ENCODE results near the gene GYPE.
"Not testable (repeated sequence)": the region's sequence is repeated elsewhere in the genome, so short reads cannot be mapped to it uniquely, and the experiment has no call there.

GYPE gene
- total RNA-seq, result 0 to 1.1 (median 0) reads per million in 4 donors

DNA sequence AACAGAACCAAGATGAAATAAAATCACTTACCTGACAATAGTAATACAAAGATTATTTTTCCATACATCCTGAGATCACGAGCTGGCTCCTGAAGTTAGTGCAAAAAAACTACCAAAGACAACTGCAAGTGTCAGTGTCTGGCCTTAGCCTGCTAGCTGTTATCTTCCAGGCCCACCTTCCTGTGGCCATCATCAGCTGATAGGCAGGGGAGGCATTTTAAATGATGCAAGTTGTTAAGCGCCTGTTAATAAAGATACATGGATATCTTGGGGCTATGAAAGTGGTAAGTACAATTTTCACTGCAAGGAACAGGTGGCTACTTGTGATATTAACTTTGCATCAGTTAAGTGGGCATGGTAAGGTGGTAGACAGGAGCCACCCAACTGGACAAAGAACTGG lies at the start of gene GYPE:
GYPE (minus strand) TSS at position 120 of the 400 bp plus-strand sequence; CDS start at position 68, 52 bp downstream.
- not testable (repeated sequence) for DNase-seq

DNA sequence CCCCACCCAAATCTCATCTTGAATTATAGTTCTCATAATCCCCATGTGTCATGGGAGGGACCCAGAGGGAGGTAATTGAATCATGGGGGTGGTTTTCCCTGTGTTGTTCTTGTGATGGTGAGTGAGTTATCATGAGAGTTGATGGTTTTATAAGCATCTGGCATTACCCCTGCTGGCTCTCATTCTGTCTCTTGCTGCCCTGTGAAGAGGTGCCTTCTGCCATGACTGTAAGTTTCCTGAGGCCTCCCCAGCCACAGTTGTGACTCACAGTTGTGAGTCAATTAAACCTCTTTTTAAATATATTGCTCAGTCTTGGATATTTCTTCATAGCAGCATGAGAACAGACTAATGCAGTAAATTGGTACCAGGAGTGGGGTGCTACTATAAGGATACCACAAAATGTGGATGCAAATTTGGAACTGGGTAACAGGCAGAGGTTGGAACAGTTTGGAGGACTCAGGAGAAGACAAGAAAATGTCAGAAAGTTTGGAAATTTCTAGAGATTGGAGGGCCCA lies 46.2 kb upstream of the GYPE start:
- DNase-seq, result not testable (repeated sequence)

DNA sequence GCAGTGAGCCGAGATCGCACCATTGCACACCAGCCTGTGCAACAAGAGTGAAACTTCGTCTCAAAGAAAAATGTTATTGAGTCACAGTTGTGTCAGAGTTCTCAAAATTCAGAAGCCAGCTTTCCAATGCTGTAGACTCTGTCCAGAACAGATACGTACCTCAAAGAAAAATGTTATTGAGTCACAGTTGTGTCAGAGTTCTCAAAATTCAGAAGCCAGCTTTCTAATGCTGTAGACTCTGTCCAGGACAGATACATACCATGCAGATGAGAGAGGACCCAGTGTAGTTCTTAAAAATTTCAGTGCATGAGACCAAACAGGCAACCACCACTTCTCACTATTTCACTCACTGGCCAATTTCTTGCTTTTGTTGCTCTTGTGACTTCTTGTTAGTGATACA lies 45.6 kb upstream of the GYPE start:
- not testable (repeated sequence) for DNase-seq

DNA sequence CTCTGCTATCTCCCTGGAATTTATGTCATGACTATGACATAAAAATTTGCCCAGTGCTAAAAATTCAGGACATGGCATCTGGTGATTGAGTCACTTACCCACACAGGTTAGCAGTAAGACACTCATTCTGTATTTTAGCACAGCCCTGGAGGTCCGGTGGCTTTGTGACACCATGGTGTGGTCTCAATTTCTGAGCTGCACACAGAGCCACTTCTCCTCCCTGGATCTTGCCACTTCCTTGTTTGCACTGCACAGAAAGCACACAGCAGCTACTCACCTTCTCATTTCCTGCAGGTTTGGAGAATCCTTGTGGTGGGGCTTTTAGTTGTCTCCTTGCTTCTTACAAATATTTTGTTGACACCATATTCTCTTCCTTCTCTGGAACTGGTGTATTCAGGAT lies 44.8 kb upstream of the GYPE start:
- not testable (repeated sequence) for DNase-seq

DNA sequence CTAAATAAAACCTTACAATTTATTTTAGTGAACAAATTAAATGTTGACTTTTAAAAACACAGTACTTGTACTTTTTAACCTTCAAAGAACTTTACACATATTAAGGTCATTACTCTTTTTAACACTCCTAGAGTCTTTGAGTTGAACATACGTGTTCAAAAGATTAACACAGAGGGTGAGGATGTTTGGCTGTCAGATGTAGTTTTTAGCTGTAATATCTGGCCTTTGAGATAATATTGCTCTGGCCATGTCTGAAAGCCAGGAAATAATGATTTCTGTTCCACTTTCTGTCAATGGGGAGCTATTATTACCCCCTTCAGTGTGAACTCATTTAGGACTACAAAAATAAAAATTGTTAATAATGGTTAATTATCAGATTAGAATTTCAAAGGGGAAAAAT lies 42.1 kb upstream of the GYPE start:
- DNase-seq, result not testable (repeated sequence)

DNA sequence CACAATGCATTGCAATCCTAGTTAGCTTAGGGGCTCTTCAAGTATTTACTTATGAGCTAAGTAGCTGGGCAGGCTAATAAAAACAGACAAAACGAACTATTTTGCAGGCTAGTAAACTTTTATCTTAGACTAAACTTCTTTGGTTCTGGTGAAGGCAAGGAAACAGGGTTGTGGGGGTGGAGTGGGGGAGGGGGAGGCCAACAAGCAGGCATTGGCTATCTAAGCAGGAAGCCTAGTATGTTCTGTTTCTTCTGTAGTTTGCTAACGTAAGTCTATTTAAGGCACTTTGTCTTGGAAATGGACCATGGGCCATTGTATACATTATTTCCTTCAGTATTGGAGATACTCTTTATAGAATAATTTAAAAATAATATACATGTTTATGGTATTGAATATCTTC lies 35.3 kb upstream of the GYPE start:
- DNase-seq, result not testable (repeated sequence)

DNA sequence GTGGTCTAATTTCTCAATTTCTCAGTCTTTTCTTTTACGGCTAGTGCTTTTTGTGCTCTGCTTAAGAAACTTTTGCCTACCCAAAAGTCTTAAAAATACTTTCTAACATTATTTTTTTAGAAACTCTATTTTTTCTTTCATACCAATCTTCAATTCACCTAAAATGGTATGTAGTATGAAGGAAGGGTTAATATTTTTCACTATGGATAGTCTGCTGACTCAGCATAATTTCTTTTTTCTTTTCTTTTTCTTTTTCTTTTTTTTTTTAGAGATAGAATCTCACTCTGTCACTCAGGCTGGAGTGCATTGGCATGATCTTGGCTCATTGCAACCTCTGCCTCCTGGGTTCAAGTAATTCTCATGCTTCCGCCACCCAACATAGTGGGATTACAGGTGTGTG lies 34.2 kb upstream of the GYPE start:
- DNase-seq, result no peak

DNA sequence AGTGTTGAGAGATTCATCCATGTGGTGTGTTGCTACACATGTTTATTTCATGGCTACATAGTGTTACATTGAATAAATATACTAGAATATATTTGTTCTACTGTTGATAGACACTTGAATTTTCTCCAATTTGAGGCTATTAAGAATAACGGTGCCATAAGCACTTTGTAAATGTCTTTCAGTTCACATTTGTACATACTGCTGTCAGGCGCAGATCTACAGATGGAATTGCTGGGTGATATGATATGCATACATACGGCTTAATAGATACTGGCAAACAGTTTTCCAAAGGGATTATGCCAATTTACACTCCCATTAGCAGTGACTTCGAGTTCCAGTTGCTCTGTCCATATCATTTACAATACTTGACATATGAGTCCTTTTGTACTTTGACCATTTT lies 33.5 kb upstream of the GYPE start:
- DNase-seq, result not testable (repeated sequence)

DNA sequence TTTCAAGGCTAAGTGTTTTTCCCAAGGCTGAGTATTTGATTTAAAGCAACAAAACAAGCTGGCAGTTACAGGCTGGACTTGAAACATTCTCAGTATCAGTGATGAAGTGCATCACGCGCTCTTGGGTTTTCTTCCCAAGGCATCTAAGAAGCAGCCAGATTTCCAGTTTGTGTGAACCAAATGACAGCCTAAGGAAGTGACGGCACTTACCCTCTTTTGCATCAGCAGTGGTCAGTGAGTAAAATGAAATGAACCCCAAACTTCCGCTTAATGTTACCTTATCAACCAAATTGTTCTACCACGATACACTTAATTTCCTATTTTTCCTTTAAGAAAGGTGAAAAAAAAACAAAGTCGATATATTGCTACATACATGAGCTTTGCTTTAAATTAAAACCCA lies 15.8 kb upstream of the GYPE start:
- DNase-seq, result no peak

DNA sequence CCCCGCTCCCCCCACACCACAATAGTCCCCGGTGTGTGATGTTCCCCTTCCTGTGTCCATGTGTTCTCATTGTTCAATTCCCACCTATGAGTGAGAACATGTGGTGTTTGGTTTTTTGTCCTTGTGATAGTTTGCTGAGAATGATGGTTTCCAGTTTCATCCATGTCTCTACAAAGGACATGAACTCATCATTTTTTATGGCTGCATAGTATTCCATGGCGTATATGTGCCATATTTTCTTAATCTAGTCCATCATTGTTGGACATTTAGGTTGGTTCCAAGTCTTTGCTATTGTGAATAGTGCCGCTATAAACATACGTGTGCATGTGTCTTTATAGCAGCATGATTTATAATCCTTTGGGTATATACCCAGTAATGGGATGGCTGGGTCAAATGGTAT lies 11.1 kb upstream of the GYPE start:
- not testable (repeated sequence) for DNase-seq

DNA sequence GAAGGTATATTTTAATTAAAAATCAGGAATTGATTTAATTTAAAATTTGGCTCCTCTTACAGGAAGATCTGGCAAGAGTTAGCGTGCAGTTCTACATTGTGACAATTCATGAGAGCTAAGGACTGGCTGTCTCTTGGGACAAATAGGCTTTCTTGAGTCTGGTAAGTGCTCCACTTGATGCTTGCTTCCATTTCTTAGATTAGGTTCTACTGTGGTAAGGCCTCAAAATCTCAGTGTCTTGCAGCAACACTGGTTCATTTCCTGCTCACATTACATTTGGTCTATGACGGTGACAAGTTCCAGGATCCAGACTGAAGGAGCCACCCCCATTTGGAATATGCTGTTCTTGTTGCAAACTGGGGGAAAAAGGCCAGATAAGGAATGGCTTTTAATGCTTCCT lies 7.1 kb upstream of the GYPE start:
- DNase-seq, result not testable (repeated sequence)

DNA sequence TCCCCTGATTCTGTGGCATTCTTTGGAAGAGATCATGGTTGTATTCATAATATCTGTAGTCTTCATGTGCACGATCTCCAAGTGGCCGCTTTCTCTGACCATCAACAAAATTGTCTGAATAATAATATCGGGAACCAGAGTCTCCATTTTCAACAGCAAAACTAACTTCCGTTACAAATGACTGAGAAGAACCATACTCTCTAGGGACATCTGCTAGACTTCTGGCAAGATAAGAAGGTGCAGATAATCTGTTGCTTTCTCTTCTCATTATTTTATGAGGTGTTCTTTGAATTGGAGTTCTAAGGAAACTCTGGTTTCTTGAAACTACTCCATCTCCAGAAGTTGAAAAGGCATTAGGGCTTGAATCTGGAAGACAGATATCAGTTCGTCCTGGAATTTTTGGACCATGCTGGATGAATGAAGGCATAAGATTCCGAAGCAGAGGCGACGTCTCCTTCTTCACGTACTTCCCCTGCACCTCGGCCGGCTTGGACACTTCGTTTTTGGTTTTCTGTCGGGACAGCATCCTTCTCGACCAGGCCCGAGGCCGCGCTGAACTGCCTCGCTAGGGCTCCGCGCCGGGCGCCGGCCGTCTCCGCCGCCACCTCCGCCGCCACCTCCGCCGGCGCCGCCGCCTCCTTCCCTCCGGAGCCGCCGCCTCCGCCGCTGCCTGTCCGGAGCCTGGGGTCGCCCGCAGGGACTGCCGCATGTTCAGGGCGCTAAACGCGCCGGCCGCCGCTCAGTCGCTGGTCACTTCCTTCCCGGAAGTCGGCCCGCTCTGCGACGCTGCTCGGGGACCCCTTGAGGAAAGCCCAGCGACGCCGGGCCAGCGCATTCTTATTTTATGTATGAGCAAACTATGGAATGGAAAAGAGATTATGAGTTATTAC lies 6.4 kb upstream of the GYPE start:
- DNase-seq, result peak in 1 of 5 donors; percentile 28

DNA sequence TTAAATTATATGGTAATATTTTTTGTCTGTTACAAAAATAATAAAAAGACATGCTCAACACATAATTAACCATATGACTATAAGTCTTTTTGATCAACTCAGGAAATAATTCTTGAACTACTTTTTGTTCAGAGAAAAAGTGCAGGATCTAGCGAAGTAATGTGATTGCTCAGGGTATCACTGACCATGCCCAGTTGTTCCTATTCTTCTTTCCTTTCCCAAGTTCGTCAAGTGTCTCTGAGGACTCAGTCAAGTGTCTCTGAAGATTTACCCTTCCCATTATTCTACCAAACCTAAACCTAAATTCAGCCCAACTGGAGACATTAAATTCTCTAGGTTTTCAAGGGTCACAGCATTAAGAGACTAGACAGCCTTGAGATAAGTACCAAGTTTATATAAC lies 5.5 kb upstream of the GYPE start:
- DNase-seq, result not testable (repeated sequence)

DNA sequence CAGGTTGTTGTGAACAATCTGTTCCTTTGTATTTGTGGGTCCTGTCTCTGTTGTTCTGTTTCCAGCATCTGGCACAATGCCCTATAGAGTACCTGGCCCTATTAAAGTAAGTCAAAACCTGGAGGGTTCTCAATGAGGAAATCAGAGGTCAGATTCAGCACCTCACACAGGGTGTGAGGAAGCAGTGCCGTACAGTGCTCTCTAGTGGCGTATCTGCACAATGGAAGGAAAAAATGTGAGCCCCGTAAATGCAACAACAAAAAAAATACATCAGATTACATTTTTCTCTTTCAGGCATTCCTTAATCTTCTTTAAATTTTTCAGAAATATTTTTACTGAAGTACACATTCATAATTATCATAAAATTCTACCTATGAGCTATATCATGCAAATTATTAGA lies 2.5 kb upstream of the GYPE start:
- peak in 1 of 5 donors; percentile 11 for DNase-seq

DNA sequence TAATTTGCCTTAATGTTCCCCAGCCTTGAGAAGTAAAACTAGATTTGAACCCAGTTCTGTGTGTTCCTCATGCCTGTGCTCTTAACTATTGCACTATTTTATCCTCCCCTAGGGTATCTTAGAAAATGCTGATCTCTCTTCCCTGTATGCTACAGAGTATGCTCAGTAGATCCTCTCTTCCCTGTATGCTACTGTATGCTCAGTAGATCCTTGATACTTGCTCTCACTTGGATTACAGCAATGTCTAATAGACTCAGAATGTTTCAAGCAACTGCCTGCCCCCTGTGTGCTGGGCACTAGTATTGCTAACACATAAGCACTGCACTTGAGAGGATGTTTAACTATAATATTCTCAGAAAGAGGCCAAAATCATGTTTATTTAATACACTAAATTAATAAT lies 928 bp downstream of the GYPE start:
- DNase-seq, result not testable (repeated sequence)

DNA sequence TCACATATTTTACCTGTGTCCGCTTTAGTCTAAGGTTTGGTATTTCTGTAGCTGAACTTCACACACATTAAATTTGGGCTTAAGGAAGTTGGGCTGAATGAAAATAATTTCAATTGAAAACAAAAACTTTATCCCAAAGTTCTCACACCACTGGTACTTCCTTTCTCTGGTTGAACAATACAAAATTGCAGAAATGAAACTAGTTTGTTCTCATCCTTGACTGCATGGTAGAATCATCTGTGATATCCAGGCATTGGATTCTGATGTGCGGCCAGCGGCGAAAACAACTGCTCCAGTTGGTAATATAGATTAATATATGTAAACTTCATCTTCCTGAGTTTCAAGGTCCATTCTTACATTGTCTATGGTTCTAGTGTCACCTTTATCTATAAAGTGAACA lies 15.0 kb downstream of the GYPE start:
- not testable (repeated sequence) for DNase-seq

DNA sequence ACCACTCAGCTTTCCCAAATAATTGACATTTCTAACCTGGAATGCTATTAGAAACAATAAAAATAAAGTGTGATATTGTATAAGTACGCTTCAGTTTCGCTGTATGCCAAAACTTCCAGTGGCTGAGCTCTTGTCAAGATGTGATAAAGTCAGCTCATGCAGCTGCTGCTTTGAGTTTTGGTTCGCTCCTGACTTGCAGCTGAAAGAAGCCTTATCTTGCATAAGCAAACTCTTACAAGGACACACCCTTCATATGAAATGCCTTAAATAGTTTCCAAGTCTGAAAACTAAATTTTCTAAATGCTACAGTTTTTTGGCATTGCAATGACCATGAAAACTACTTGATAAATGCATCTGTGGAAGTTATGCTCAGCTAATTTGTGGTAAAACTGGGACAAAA lies 17.2 kb downstream of the GYPE start:
- not testable (repeated sequence) for DNase-seq

DNA sequence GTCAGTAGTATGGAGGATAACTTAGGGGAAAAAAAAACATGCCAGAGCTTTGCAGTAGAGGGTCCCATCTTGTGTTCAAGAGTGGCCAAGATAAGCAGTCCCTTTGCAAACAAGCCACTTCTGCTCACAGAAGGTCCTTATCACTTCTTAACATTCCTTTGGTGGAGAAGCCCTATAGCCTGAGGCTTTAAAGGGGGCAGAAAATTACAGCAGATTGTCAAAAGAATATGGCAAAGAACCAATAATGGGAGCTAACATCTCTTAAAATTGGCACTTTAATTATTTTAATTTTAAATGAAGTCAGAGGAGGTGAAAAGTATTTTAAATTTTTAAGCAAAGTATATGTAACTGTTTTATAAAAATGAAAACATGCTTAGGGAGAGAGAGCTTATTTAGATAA lies 20.4 kb downstream of the GYPE start:
- not testable (repeated sequence) for DNase-seq

DNA sequence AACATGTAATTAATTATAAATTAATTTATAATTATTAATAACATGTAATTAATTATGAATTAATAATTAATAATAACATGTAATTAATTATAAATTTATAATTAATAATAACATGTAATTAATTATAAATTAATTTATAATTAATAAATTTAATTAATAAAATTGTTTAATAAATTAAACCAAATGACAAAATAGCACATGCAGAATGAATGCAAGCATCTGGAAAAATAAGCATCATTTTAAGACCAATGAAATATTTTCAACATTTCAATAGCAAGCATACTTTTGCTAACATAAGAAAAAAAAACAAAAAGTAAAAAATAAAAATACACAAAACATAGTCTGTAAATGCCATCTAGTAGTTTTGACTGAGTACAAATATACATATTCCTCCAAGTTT lies 21.8 kb downstream of the GYPE start:
- DNase-seq, result no peak

DNA sequence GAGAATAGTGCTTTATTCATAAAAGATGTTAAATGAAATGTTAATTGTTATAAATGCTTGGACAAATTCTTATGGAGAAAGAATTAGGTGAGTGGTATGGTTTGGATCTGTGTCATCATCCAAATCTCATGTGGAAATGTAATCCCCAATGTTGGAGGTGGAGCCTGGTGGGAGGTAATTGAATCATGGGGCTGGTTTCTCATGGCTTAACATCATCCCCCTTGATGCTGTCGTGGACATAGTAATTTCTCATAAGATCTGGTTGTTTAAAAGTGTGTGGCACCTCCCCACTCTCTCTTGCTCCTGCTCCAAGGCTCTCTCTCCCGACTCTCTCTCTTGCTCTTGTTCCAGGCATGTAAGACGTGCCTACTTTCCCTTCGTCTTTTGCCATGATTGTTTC lies 22.5 kb downstream of the GYPE start:
- DNase-seq, result no peak

DNA sequence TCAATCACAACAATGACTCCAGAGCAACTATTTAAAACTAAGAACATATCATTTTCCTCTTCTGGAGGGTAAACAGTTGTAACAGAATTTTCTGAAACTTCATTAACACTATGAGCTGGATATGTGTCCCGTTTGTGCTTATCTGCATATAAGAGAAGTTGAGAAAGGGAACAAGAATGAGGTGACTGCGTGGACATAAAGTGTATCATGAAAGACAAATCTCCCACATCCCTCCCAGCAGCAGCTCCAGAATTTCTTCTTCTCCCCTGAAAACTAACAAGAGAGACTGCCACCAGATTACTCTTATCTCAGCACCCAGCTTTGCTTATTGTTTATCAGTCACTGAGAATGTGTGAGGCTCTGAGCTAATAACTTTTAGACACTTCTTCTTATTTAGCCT lies 25.8 kb downstream of the GYPE start:
- not testable (repeated sequence) for DNase-seq

DNA sequence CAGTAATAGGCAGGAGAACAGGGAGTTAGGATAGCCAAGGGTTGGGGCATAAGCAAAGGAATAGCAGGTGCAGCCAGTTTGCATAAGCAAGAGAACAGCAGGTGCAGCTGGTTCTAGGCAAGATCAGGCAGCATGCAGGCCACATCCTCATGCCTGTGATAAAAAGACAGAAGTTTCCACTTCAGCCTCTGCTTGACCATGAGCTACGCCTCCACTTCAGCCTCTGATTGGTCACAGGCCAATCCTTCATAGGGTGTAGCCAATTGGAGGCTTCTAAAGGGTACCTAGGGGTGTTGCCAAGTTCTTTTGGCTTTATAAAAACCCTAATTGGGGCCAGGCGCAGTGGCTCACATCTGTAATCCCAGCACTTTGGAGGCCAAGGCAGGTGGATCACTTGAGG lies 30.0 kb downstream of the GYPE start:
- not testable (repeated sequence) for DNase-seq

DNA sequence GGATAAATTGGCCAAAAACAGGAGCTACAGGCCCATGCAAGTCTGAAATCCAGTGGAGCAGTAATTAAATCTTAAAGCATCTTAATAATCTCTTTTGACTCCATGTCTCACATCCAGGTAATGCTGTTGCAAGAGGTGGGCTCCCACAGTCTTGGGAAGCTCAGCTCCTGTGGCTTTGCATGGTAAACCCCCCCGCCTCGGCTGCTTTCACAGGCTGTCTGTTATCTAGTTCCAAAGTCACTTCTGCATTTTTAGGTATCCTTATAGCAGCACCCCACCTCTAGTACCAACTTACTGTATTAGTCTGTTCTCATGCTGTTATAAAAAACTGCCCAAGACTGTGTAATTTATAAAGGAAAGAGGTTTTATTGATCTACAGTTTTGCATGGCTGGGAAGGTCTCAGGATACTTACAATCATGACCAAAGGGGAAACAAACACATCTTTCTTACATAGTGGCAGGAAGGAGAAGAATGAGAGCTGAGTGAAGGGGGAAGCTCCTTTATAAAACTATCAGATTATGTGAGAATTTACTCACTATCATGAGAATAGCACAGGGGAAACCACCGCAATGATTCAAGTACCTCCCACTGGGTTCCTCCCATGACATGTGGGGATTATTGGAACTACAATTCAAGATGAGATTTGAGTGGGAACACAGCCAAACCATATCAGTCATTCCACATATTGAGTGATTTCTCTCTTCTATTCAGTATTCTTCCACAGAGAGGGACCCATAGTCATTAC lies 34.7 kb downstream of the GYPE start:
- not testable (repeated sequence) for DNase-seq

DNA sequence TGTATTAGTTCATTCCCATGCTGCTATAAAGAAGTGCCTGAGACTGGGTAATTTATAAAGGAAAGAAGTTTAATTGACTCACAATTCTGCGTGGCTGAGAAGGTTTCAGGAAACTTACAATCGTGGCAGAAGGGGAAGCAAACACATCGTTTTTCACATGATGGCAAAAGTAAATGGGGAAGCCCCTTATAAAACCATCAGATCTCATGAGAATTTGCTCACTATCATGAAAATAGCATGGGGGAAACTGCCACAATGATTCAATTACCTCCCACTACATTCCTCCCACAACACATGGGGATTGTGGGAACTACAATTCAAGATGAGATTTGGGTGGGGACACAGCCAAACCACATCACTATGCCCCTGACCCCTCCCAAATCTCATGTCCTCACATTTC lies 35.4 kb downstream of the GYPE start:
- not testable (repeated sequence) for DNase-seq

All from T-helper 1 cell (primary cell).